A204.1 (cell line): ENCODE data around the gene KRTAP20-1.

Experiments
- FAIRE-seq: peaks from 2 replicates; lab custom pipeline; 2012; peaks lifted over from hg19 to GRCh38; lab: Jason Lieb, UNC

KRTAP20-1 gene

GRCh38 chr21:30646904-30647414 lies 30.7 kb downstream of the KRTAP20-1 start:
- no peak for FAIRE-seq

- FAIRE-seq = no peak
Observed at GRCh38 chr21:30652891-30653290, 36.7 kb downstream of the KRTAP20-1 start.
